Activated T-helper 2 cell treated with anti-CD3 and anti-CD28 coated beads, Interferon-gamma antibody, Interleukin-2, Interleukin-4, amounts not matched to agents 10 μg/mL and 5 μg/mL and 100 μg/mL, durations not matched to agents 14 hours and 24 hours and 36 hours (primary cell): Measurements from ENCODE around the gene CPTP. TPM values are rescaled to one million over a fixed set of nuclear protein-coding genes. Genes with fewer than 3 reads are reported as not detected.

Experiments used
- DNase-seq: peaks from one replicate; pipeline ENCODE4 v3.0.0; 2021; ENCODE audit warnings: low spot score
- H3K27ac Mint-ChIP-seq: one replicate; pipeline ENCODE4 v1.8.0; 2021; ENCODE audit warnings: mixed read lengths
- H3K27me3 Mint-ChIP-seq: one replicate; pipeline ENCODE4 v1.8.0; 2021; ENCODE audit warnings: low read depth, mixed read lengths
- H3K36me3 Mint-ChIP-seq: one replicate; pipeline ENCODE4 v1.8.0; 2021; ENCODE audit warnings: low read depth, mixed read lengths
- H3K4me1 Mint-ChIP-seq: one replicate; pipeline ENCODE4 v1.8.0; 2021; ENCODE audit warnings: low read depth, mixed read lengths
- H3K4me3 Mint-ChIP-seq: one replicate; pipeline ENCODE4 v1.8.0; 2021; ENCODE audit warnings: low read depth, mild to moderate bottlenecking, moderate library complexity, mixed read lengths
- H3K9me3 Mint-ChIP-seq: one replicate; pipeline ENCODE4 v1.8.0; 2021; ENCODE audit warnings: mixed read lengths
- intact Hi-C: fragments of 100-400 bp; cut with micrococcal nuclease; formaldehyde crosslinking; loops from one replicate; pipeline ENCODE4 v1.15.1; 2023
- total RNA-seq: library from RNA; stranded (reverse); gene quantifications from 2 replicates; pipeline ENCODE4 v1.2.3, GENCODE V29; 2022

The CPTP gene
- total RNA-seq, 1 donor from 2014 or later = 12.1 TPM

- Mint-ChIP-seq H3K4me1 (no peaks in the 10 kb centered on the region), H3K36me3 (peaks cover 11% of the 10 kb centered on the region), H3K27ac (no peak overlapping the region), H3K4me3 (no peak overlapping the region), H3K27me3 (no peaks in the 10 kb centered on the region), H3K9me3 (no peaks in the 10 kb centered on the region)
- intact Hi-C loops = no loop called here
- DNase-seq = no peak
Measured at GRCh38 chr1:1332031-1332755, 7.6 kb downstream of the CPTP start.

DNA sequence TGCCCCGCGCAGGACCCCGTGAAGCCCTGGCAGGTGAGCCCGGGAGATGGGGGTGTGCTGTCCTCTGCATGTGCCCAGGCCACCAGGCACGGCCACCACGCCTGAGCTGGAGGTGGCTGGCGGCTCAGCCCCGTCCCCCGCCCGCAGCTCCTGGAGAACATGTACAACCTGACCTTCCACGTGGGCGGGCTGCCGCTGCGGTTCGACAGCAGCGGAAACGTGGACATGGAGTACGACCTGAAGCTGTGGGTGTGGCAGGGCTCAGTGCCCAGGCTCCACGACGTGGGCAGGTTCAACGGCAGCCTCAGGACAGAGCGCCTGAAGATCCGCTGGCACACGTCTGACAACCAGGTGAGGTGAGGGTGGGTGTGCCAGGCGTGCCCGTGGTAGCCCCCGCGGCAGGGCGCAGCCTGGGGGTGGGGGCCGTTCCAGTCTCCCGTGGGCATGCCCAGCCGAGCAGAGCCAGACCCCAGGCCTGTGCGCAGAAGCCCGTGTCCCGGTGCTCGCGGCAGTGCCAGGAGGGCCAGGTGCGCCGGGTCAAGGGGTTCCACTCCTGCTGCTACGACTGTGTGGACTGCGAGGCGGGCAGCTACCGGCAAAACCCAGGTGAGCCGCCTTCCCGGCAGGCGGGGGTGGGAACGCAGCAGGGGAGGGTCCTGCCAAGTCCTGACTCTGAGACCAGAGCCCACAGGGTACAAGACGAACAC, 8.3 kb downstream of the CPTP start:
- Mint-ChIP-seq H3K4me1 (no peaks in the 10 kb centered on the region), H3K36me3 (peaks cover 8% of the 10 kb centered on the region), H3K4me3 (no peak overlapping the region), H3K27ac (no peak overlapping the region), H3K9me3 (no peaks in the 10 kb centered on the region), H3K27me3 (no peaks in the 10 kb centered on the region)
- no peak for DNase-seq
- intact Hi-C loops = no loop called here

GRCh38 chr1:1333551-1334241, 9.1 kb downstream of the CPTP start:
- Mint-ChIP-seq H3K27me3 (no peaks in the 10 kb centered on the region), H3K27ac (no peak overlapping the region), H3K36me3 (peaks cover 14% of the 10 kb centered on the region), H3K4me3 (no peak overlapping the region), H3K4me1 (no peaks in the 10 kb centered on the region), H3K9me3 (no peaks in the 10 kb centered on the region)
- intact Hi-C loops = no loop called here
- no peak for DNase-seq

- Mint-ChIP-seq H3K9me3 (no peaks in the 10 kb centered on the region), H3K27ac (no peak overlapping the region), H3K4me3 (no peak overlapping the region), H3K4me1 (no peaks in the 10 kb centered on the region), H3K27me3 (no peaks in the 10 kb centered on the region), H3K36me3 (peaks cover 16% of the 10 kb centered on the region)
- DNase-seq = no peak
- intact Hi-C loops = no loop called here
Measured at GRCh38 chr1:1334835-1335234, 10.2 kb downstream of the CPTP start.

DNA sequence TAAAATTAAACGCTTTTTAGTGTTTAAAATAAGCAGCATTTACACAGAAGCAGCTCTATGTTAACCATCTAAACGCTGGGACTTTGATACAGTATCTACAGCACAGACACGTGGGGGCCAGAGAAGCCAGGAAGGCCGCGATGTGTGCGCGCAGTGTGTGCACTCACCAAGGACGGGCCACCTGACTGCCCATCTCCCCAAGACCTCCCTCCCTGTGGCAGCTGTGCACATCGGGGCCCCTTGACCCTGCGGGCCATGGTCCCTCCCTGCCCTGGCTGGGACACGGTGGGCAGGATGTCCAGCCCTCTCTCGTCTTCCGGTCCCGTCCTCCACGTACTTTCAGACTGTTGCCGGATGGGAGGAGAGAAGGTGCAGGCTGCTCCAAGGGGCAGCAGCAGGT, 10.7 kb downstream of the CPTP start:
- H3K9me3 Mint-ChIP-seq = no peaks in the 10 kb centered on the region
- intact Hi-C loops = no loop called here
- peaks cover 14% of the 10 kb centered on the region for H3K36me3 Mint-ChIP-seq
- no peaks in the 10 kb centered on the region for H3K27me3 Mint-ChIP-seq
- DNase-seq = no peak
- no peak overlapping the region for H3K27ac Mint-ChIP-seq
- no peaks in the 10 kb centered on the region for H3K4me1 Mint-ChIP-seq
- H3K4me3 Mint-ChIP-seq = no peak overlapping the region

DNA sequence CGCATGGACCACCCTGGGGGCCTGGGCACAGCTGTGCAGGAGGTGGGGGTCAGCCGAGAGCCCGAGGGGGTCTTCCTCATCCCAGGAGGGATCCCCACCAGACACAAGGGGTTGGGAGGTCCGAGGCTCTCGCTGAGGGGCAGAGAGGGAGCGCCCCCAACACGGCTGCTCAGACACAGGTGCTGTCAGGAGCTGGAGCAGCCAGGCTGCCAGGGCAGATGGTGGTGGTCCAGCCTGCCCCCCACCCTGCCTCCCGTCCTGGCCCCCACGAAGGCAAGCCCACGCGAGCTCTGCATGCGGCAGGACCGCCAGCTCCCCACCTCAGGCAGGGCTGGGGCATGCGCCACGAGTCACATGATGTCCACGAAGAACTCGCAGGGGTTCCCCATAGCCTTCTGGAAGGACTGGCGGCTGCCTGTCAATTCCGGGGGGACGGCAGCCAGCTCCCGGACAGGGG, 11.2 kb downstream of the CPTP start:
- Mint-ChIP-seq H3K9me3 (no peaks in the 10 kb centered on the region), H3K36me3 (peaks cover 19% of the 10 kb centered on the region), H3K4me1 (no peaks in the 10 kb centered on the region), H3K27ac (no peak overlapping the region), H3K4me3 (no peak overlapping the region), H3K27me3 (no peaks in the 10 kb centered on the region)
- no peak for DNase-seq
- intact Hi-C loops = no loop called here

DNA sequence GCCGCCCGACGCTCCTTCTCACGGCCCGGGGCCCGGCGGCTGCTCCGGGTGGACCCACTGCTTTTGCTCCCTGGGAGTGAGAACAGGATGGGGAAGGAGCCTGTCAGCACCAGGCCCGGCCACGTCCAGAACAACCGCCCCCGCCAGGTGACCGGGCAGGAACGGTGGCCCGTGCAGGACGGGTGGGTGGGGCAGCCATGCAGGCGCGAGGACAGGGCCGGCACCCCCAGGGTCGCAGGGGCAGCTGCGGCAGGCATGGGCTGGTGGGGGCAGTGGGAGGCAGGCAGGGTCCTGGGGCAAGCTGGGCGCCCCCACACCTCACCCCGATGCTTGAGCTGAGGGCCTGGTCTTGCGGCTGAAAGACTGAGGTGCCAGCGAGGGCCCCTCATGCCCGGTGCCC, 11.8 kb downstream of the CPTP start:
- Mint-ChIP-seq H3K4me3 (no peak overlapping the region), H3K4me1 (no peaks in the 10 kb centered on the region)

GRCh38 chr1:1336931-1337792, 12.6 kb downstream of the CPTP start:
- no peaks in the 10 kb centered on the region for H3K4me1 Mint-ChIP-seq
- H3K9me3 Mint-ChIP-seq = no peaks in the 10 kb centered on the region
- no peak overlapping the region for H3K27ac Mint-ChIP-seq
- H3K27me3 Mint-ChIP-seq = no peaks in the 10 kb centered on the region
- no peak overlapping the region for H3K4me3 Mint-ChIP-seq
- intact Hi-C loops = no loop called here
- H3K36me3 Mint-ChIP-seq = peaks cover 25% of the 10 kb centered on the region
- no peak for DNase-seq

More for the DNA sequence above, 11.8 kb downstream of the CPTP start:
- peaks cover 25% of the 10 kb centered on the region for H3K36me3 Mint-ChIP-seq
- H3K27ac Mint-ChIP-seq = no peak overlapping the region
- no peaks in the 10 kb centered on the region for H3K9me3 Mint-ChIP-seq
- intact Hi-C loops = no loop called here
- H3K27me3 Mint-ChIP-seq = no peaks in the 10 kb centered on the region
- DNase-seq = no peak

GRCh38 chr1:1337793-1338147, 13.2 kb downstream of the CPTP start:
- no peak overlapping the region for H3K4me3 Mint-ChIP-seq
- peaks cover 26% of the 10 kb centered on the region for H3K36me3 Mint-ChIP-seq
- no peaks in the 10 kb centered on the region for H3K27me3 Mint-ChIP-seq
- no peak overlapping the region for H3K27ac Mint-ChIP-seq
- no peaks in the 10 kb centered on the region for H3K4me1 Mint-ChIP-seq
- intact Hi-C loops = no loop called here
- H3K9me3 Mint-ChIP-seq = no peaks in the 10 kb centered on the region
- no peak for DNase-seq

DNA sequence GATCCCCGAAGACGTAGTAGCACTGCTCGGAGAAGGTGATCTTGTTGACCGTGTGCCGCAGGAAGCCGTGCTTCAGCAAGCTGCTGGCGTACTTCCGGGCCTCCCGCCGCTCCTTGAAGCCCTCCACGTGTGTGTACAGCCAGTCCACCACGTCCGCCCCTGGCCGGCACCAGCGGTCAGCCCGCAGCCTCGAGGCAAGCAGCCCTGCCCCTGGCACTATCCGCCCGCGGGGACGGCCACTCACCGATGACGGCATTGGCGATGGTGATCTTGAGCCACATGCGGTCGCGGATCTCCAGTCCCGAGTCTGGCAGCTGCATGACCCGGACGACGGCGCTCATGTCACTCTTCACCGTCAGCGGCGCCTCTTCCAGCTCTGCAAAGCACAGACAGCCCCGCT, 13.7 kb downstream of the CPTP start:
- no peak for DNase-seq

GRCh38 chr1:1340185-1340584, 15.6 kb downstream of the CPTP start:
- H3K9me3 Mint-ChIP-seq = no peaks in the 10 kb centered on the region
- DNase-seq = no peak
- no peak overlapping the region for H3K27ac Mint-ChIP-seq
- H3K36me3 Mint-ChIP-seq = peaks cover 26% of the 10 kb centered on the region
- intact Hi-C loops = no loop called here
- H3K4me1 Mint-ChIP-seq = no peaks in the 10 kb centered on the region
- H3K4me3 Mint-ChIP-seq = no peak overlapping the region
- no peaks in the 10 kb centered on the region for H3K27me3 Mint-ChIP-seq

More for the DNA sequence above, 13.7 kb downstream of the CPTP start:
- Mint-ChIP-seq H3K4me1 (no peaks in the 10 kb centered on the region), H3K36me3 (peaks cover 28% of the 10 kb centered on the region), H3K27me3 (no peaks in the 10 kb centered on the region), H3K9me3 (no peaks in the 10 kb centered on the region), H3K27ac (no peak overlapping the region), H3K4me3 (no peak overlapping the region)
- intact Hi-C loops = no loop called here

DNA sequence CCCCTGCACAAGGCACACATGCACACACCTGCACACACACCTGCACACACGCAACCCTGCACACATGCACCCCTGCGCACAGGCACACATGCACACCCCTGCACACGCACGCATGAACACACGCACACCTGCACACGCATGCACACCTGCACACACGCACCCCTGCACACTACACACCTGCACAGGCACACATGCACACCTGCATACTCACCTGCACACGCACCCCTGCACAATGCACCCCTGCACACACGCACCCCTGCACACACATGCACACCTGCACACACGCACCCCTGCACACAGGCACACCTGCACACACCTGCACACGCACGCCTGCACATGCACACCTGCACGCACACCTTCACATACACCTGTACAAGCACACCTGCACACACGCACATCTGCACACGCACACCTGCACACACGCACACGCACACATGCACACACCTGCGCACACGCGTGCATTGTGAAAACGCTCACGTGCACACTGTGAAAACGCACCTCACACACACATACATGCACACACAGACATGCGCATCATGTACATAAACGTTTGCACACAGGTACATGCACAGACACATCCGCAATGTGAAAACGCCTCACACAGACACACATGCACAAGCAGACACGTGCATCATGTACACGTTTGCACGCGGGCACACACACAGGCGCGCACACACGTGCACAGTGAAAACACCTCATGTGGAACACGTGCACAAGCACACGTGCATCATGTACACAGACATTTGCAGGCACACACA, 16.4 kb downstream of the CPTP start:
- peaks cover 25% of the 10 kb centered on the region for H3K36me3 Mint-ChIP-seq
- no peak overlapping the region for H3K4me3 Mint-ChIP-seq
- intact Hi-C loops = no loop called here
- no peaks in the 10 kb centered on the region for H3K27me3 Mint-ChIP-seq
- no peak overlapping the region for H3K27ac Mint-ChIP-seq
- DNase-seq = no peak
- H3K9me3 Mint-ChIP-seq = no peaks in the 10 kb centered on the region
- no peaks in the 10 kb centered on the region for H3K4me1 Mint-ChIP-seq
